HG02678 (cell line): ENCODE results near the gene PHF1.
A peak's percentile ranks its signal among the peaks of the same experiment; 100 is the strongest.
"Not testable (repeated sequence)": the region's sequence is repeated elsewhere in the genome, so short reads cannot be mapped to it uniquely, and the experiment has no call there.

Experiments used
- ATAC-seq: cut with Tn5 transposase; IDR thresholded peaks from one replicate; pipeline ENCODE4 v1.9.1; 2021; ENCODE audit warnings: mild to moderate bottlenecking, moderate library complexity; ENCODE audit not compliant: unreplicated experiment

Gene PHF1

DNA sequence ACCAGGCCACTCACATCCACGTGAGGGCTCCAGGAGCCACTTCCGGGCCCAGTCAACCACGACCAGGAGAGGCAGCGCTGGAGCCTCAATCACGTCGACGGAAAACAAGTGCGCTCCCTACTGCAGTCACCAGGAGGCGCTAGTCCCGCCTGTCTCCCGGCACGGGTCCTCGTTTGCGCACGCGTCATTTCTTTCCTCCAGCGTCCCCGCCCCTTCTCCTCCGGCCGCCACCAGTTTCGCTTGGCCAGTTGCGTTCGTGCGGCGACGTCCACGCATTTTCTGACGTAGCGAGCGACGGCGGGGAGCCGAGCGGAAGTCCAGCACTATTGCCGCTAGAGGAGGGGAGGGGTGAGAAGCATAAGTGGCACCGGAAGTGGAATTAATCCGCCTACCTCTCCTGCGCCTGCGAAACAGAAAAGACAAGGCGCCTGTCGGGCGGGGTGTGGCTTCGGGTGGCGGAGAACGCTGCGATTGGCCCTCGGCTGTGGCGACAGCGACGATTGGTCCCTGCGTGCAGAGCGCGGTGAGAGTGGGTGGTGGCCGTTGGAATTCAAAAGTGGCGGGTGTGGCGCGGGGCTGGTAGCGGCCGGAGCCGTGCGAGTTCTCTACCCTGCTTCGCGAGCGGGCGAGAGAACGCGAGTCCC lies 19.4 kb upstream of the PHF1 start, which contains the start of gene KIFC1:
Gene KIFC1 (plus strand): TSS at position 546 of the 644 bp plus-strand sequence. CDS start 163 bp downstream, outside the sequence.
- peak; percentile 85 for ATAC-seq

DNA sequence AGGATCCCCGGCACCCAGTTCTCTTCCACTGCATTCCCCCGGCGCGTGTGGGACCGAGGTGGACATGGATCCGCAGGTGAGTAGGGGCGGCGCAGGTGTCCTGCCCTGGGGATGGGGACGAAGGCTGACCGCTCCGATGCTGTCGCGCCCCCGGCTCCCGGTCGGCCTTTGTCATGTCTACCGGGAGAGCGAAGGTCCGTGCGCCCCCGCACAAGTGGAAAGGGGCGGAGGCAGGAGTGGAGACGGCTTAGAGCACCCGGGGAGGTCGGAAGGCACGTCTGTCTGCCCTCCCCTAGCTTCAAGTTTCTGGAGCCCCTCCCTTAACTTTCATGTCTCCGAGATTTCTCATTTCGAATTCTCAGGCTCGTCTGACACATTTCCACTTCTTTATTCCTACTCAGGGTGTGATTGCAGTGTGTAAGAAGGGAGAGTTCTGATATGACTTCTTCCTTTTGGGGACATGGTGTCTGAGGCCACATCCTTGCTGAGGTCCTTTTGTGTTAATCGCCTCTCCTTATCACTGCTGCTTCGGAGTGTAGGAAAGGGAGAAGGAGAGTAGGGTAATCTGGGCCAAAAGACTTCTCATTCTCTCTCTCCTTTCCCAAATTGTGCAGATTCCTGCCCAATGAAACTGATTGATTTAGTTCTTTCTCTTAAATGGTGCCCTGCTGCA lies 18.8 kb upstream of the PHF1 start:
- ATAC-seq = peak; percentile 8

DNA sequence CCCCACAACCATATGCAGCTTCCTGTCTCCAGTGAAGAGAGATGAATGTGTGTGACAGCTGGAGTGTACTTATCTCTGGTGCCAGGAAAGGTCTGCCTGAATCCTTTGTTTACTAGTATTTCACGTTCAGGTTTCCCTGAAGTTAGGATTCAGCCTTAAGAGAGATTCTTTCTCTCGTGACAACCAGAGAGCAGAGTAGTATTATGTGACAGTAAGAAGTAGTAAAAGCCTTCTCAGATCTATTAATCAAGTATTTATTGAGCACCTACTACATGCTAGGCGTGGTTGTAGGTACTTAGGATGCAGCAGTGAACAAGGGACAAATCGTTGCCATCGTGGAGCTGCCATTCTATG lies 18.2 kb upstream of the PHF1 start:
- no peak for ATAC-seq

DNA sequence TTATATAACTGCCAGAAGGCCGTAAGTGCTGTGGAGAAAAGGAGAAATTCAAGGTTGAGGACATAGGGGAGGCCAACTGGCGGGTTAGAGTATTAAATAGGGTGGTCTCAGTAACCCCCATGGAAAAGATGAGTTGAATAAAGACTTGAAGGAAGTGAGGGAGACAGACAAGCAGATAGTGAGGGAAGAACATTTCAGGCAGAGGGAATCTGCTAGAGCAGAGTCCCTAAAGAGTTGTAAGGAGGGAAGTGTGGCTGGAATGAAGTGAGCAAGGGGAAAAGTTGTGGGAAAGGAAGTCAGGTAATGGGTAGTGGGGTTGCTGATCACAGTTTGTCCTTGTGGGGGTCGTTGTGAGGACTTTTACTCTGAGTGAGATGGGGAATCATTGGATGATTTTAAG lies 17.8 kb upstream of the PHF1 start:
- ATAC-seq = no peak

DNA sequence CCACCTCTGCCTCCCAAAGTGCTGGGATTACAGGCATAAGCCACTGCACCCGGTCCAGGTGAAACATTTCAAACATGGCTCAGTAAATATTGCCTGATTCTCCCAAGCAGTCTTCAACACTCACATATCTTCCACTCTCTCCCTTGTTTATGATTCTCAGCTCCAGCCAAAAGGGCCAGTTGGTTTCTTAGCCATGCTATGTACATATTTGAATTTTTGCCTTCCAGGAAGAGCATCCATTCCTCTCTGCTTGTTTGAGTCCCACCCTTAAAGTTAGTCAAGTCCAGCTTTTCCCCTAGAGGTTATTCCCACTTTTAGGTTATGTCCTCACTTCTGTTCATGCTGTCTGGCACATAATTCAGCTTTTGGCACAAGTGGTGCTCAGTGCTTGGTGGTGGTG lies 13.3 kb upstream of the PHF1 start:
- ATAC-seq = no peak

DNA sequence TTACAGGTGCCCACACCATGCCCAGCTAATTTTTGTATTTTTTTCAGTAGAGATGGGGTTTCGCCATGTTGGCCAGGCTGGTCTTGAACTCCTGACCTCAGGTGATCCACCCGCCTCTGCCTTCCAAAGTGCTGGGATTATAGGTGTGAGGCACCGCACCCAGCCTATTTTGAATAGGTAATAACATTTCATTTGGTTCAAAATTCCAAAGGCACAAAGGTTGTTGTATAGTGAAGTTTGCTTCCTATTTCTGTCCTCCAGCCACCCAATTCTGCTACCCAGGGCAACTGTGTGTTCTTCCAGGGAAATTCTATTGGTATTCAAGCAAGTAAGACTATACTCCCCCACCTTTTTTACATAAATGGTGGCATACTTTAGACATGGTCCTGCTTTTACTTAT lies 12.2 kb upstream of the PHF1 start:
- ATAC-seq = not testable (repeated sequence)

DNA sequence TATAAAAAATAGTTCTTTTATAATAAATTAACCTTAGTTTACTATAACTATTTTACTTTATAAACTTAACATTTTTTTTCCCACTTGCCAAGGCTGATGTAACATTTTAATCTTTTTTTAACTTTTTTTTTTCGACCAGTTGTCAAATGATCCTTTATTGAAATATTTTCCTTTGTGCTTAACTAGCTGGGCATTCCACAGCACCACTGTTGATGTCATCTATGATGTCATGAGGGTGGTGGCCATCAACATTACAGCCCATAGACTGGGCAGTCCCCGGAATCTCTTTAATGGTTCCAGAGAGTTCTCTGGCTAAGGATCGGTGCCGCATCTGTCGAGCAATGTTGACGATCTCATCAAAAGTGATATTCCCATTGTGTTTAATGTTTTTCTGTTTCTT lies 10.9 kb upstream of the PHF1 start:
- not testable (repeated sequence) for ATAC-seq

DNA sequence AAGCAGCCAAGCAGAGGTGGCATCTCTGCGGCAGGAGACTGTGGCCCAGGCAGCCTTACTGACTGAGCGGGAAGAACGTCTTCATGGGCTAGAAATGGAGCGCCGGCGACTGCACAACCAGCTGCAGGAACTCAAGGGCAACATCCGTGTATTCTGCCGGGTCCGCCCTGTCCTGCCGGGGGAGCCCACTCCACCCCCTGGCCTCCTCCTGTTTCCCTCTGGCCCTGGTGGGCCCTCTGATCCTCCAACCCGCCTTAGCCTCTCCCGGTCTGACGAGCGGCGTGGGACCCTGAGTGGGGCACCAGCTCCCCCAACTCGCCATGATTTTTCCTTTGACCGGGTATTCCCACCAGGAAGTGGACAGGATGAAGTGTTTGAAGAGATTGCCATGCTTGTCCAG lies 5.9 kb upstream of the PHF1 start:
- no peak for ATAC-seq

DNA sequence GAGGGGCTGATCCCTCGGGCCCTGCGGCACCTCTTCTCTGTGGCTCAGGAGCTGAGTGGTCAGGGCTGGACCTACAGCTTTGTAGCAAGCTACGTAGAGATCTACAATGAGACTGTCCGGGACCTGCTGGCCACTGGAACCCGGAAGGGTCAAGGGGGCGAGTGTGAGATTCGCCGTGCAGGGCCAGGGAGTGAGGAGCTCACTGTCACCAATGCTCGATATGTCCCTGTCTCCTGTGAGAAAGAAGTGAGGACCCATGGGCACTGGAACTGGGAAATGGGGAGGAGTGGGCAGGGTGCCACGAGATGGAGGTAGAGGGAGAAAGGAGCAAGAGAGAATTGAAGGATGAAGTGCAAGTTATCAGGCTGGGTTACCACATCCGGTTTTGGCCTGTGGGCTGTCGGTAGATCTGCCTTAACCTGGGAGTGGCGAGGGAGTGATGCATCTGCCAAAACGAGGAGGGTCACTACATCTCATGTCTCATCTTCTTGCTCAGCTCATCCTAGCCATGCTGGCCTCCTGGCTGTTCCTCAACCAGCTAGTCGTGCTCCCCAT lies 5.4 kb upstream of the PHF1 start:
- ATAC-seq = no peak

DNA sequence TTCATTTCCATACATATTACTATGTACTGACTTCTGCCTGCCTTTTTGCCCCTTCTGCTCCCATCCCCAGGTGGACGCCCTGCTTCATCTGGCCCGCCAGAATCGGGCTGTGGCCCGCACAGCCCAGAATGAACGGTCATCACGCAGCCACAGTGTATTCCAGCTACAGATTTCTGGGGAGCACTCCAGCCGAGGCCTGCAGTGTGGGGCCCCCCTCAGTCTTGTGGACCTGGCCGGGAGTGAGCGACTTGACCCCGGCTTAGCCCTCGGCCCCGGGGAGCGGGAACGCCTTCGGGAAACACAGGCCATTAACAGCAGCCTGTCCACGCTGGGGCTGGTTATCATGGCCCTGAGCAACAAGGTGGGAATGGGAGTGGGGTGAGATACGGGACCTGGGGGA lies 4.7 kb upstream of the PHF1 start:
- no peak for ATAC-seq

DNA sequence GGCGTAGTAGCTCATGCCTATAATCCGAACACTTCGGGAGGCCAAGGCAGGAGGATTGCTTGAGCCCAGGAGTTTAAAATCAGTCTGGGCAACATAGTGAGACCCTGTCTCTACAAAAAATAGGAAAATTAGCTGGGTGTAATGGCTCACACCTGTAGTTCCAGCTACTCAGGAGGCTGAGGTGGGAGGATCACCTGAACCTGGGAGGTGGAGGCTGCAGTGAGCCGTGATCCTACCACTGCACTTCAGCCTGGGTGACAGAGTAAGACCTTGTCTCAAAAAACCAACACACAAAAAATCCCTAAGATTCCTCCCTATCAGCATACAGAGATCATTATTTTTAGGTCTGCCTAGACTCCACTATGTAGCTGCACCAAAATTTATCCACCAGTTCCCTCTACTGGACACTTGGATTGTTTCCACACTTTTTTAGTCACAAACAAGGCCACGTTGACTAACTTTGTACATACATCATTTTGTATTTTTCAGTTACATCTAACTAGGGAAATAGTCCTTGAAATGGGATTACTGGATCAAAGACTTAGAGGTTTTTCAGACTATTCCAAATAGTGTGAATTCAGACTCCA lies 3.6 kb upstream of the PHF1 start:
- ATAC-seq = no peak

DNA sequence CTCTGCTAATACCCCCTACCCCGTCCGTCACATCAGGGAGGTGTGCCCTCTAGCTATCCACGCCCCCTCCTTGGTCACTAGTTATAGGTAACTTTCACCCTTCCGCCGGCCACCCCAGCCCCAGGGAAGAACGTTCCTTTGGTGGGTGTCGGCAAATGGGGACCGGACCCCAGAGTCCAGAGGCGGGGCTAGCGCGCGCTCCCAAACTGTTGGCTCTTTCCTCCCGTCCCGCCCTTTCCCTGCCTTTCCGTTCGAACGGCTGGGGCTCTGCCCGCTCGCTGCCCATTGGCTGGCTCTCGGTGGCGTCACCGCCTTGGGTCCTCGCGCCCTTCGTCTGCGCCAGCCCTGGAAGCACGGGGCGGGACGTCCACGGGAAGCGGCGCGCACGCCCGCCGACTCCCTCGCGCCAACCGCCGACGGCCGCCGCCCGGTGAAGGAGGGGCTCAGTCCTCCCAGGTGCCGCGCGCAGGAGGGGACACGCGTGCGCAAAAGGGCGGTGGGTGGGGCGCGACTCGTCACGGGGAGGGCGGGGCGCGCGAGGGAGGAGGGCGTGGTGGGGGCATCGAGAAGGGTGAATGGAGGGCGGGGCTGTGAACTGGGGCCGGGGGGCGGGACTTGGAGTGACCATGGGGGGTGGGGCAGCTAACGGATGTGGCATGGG lies 634 bp upstream of the PHF1 start:
- peak; percentile 90 for ATAC-seq

DNA sequence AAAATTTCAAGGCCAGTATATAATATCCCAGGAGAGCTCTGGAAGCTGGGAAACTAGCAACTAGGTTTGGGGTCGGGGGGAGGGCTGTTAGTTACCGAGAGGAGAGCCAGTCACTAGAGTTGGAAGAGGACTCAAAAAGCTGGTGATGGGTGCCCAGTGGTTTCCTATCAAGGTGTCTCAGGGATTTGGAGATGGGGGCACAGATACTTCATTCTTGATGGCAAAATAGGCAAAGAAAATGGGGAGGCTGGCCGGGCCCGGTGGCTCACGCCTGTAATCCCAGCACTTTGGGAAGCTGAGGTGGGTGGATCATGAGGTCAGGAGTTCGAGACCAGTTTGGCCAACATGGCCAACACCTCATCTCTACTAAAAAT lies 805 bp downstream of the PHF1 start:
- no peak for ATAC-seq

DNA sequence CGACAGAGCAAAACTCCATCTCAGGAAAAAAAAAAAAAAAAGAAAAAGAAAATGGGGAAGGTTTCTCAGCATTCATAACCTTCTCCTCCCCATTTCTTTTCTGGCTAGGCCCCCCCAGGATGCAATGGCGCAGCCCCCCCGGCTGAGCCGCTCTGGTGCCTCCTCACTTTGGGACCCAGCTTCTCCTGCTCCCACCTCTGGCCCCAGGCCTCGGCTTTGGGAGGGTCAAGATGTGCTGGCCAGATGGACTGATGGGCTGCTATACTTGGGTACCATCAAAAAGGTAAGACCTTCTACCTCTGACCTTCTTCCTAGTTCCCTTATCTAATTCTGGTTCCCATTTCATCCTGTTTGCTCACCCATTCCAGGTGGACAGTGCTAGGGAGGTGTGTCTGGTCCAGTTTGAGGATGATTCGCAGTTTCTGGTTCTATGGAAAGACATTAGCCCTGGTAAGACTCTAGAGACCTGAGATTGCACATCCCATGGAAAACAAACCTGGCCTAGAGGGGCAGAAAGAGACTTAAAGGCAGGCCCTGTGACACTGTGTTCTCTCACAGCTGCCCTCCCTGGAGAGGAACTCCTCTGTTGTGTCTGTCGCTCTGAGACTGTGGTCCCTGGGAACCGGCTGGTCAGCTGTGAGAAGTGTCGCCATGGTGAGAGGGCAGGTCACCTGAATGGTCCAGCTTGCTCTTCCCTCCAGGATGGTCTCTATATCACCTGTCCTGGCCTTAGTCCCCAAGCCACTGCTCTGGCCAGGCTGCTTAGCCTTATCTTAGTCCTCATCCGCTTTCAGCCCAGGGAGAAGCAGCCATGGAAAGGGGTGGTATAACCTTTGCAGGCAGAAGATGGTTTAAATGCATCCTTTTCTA lies 1.6 kb downstream of the PHF1 start:
- no peak for ATAC-seq

DNA sequence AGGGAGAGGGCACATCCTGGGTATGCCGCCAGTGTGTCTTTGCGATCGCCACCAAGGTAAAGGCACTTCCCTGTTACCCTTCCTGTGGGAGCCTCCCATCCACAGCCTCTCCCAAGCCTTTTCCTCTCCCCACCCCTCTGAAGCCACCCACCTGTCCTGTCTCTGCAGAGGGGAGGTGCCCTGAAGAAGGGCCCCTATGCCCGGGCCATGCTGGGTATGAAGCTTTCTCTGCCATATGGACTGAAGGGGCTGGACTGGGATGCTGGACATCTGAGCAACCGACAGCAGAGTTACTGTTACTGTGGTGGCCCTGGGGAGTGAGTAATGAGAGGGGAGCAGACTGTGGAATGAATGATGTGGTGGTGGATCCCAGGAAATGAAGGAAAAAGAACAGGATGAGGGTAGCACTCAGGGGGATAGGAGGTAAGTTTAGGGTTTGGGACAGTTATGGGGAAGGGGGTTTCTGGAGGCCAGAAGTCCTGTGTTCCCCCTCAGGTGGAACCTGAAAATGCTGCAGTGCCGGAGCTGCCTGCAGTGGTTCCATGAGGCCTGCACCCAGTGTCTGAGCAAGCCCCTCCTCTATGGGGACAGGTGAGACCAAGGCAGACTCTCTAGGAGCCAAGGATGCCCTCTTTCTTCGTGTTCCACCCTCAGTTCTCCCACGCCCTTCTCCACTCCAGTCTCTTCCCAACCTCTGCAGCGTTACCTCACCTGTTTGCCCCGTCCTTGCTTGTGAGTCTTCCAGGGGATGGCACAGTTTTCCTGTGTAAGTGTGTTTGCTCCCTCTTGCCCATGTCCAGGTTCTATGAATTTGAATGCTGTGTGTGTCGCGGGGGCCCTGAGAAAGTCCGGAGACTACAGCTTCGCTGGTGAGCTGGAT lies 2.7 kb downstream of the PHF1 start:
- no peak for ATAC-seq

DNA sequence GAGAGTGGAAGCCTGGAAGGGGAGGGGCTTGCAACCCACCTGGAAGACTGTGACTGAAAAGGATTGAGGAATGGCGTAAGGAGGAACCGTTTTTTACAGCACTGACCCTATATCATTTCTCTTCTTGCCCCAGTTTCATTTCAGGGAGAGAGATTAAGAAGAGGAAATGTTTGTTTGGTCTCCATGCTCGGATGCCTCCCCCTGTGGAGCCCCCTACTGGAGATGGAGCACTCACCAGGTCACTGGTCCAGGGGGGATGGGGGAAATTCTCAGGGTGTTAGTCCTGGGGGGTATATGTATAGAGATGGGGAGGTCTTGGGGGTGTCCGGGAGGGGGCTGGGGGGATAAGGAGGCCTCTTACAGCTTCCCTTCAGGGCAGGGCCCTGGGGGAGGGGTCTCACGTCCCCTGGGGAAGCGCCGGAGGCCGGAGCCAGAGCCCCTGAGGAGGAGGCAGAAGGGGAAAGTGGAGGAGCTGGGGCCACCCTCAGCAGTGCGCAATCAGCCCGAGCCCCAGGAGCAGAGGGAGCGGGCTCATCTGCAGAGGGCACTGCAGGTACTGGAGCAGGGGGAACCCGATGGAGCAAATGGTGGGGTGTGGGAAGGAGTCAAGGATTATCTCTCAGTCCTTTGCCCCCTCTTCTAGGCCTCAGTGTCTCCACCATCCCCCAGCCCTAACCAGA lies 3.9 kb downstream of the PHF1 start:
- no peak for ATAC-seq

DNA sequence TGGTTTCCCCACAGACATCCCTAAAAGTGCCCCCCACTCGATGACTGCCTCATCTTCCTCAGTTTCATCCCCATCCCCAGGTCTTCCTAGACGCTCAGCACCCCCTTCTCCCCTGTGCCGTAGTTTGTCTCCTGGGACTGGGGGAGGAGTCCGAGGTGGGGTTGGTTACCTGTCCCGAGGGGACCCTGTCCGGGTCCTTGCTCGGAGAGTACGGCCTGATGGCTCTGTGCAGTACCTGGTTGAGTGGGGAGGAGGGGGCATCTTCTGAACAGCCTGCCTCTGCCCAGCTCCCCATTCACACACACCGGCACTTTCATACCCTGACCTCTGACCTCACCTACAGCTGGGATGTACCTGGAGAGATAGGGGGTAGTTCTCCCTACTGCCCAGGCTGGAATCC lies 5.0 kb downstream of the PHF1 start:
- no peak for ATAC-seq

DNA sequence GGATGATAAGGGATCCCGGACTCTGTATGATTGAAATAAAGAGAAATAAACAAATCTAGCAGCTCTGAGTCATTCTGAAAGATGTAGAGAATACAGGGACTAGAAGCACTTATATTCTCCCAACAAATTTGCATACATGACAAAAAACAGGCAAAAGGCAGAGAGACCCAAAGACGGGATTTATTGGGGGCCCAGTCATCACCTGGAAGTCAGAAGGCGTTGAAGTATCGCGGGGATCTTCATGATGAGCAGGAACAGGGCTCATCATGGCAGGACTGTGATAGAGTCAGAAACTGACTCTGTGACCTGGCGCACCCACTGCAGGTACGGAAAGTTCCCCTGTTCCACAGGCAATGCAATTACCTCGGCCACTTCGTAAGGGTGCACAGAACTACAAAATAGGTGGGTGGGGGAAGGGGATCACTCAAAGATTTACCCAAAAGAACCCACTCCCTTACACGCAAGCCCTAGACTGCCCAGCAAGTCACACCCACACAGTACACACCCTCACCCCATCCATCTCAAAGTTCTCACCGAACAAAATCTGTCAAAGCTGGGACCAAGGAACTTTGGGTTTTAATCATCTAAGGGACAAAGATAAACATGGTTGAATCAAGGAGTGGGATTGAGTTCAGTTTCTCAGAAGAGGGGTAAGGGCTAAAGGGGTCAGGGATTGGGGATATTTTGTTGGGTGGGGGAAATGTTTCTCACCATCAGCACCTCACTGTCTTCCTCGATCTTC lies 5.7 kb downstream of the PHF1 start:
- ATAC-seq = no peak
